Duodenal mucosa (tissue), 2 donors: Measurements from ENCODE around the gene EPB41.
"Not testable (repeated sequence)": the region's sequence is repeated elsewhere in the genome, so short reads cannot be mapped to it uniquely, and the experiment has no call there.

Experiments used
- H3K27ac ChIP-seq: one replicate; pipeline ENCODE4 v1.7.0; 2013; ENCODE audit warnings: low read depth, low read length
- H3K27me3 ChIP-seq, 2 donors: one replicate each; pipeline ENCODE4 v1.7.0; 2013; ENCODE audit warnings: low read length in 2 of 2, control low read depth in 1 of 2; ENCODE audit not compliant: insufficient read depth in 2 of 2, control insufficient read depth in 1 of 2
- H3K36me3 ChIP-seq, 2 donors: one replicate each; pipeline ENCODE4 v1.7.0; 2013; ENCODE audit warnings: low read length in 2 of 2, control low read depth in 1 of 2; ENCODE audit not compliant: insufficient read depth in 2 of 2, control insufficient read depth in 1 of 2
- H3K4me1 ChIP-seq, 2 donors: one replicate each; pipeline ENCODE4 v1.7.0; 2013; ENCODE audit warnings: low read length in 2 of 2, control low read depth in 1 of 2; ENCODE audit not compliant: insufficient read depth in 2 of 2, control insufficient read depth in 1 of 2
- H3K4me3 ChIP-seq, 2 donors: one replicate each; pipeline ENCODE4 v1.7.0; 2013; ENCODE audit warnings: low read length in 2 of 2, low read depth in 1 of 2
- H3K9ac ChIP-seq, 2 donors: one replicate each; pipeline ENCODE4 v1.7.0; 2013; ENCODE audit warnings: low read length in 2 of 2, low read depth in 1 of 2
- H3K9me3 ChIP-seq, 2 donors: one replicate each; pipeline ENCODE4 v1.7.0; 2013; ENCODE audit warnings: low read length in 2 of 2, control low read depth in 1 of 2; ENCODE audit not compliant: control insufficient read depth in 1 of 2

EPB41 gene

DNA sequence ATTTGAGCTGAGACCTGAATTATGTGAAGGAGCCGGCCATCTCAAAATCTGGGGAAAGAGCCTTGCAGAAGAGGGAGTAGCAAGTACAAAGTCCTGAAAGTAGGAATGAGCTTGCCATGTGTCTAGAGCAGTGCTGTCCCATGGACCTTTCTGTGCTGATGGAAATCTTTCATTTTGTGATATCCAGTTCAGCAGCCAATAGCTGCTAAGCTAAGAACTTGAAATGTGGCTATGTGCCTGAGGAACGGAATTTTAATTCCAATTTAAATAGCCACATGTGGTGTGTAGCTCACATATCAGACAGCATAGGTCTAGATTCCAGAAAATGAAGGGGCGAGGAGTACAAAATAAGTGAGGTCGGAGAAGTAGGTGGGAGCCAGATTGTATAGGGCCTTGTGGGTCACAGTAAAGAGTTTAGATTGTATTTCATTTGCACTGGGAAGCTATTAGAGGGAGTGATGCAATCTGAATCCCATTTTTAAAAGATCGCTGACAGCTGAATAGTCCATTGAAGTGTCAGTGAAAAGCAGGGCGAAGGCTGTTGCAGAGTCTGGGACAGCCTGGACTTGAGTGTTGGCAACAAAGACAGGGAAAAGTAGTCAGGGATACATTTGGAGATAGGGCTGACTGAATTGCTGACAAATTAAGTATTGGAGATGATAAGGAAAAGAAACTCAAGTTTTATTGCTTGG lies 129.1 kb downstream of the EPB41 start:
- H3K4me1 ChIP-seq, result peaks cover 0 to 8% of the 10 kb centered on the region in 2 donors
- H3K4me3 ChIP-seq, result no peak overlapping the region
- peaks cover 0 to 4% of the 10 kb centered on the region in 2 donors for H3K36me3 ChIP-seq
- H3K27me3 ChIP-seq, result no peaks in the 10 kb centered on the region
- H3K9ac ChIP-seq, result no peak overlapping the region
- no peak overlapping the region for H3K27ac ChIP-seq
- H3K9me3 ChIP-seq, result no peaks in the 10 kb centered on the region

DNA sequence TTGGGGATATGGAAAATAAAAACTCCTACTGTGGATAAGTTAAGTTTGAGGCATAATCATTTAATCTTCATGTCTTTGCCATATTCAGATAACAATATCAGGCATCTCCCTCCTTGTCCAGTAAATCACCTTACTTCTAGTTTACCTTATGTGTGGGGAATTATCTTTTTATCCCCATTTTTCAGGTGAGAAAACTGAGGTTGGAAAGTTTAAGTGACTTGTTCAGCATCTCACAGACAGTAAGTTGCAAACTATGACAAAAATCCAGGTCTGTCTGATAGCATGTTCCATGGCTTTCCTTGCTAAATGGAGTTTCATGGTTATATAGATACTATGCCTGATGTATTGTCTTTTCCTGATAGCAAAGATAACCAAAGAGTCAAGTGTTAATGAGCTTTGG lies 129.6 kb downstream of the EPB41 start:
- H3K9ac ChIP-seq, result no peak overlapping the region
- H3K27ac ChIP-seq, result no peak overlapping the region
- no peaks in the 10 kb centered on the region for H3K9me3 ChIP-seq
- H3K4me1 ChIP-seq, result peaks cover 0 to 8% of the 10 kb centered on the region in 2 donors
- no peak overlapping the region for H3K4me3 ChIP-seq
- no peaks in the 10 kb centered on the region for H3K27me3 ChIP-seq
- H3K36me3 ChIP-seq, result peaks cover 0 to 4% of the 10 kb centered on the region in 2 donors

DNA sequence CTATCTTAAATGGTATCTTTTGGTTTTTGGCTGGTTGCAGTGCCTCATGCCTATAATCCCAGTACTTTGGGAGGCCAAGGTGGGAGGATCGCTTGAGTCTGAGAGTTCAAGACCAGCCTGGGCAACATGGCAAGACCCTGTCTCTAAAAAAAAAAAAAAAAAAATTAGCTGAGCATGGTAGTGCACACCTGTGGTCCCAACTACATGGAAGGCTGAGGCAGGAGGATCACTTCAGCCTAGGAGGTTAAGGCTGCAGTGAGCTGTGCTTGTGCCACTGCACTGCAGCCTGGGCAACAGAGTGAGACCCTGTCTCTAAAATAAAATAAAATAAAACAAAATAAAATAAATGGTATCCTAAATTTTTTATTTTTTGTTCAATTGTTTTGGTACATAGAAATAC lies 131.3 kb downstream of the EPB41 start:
- not testable (repeated sequence) for H3K27ac ChIP-seq, H3K4me1 ChIP-seq, H3K4me3 ChIP-seq, H3K9me3 ChIP-seq, H3K36me3 ChIP-seq, H3K27me3 ChIP-seq, H3K9ac ChIP-seq

DNA sequence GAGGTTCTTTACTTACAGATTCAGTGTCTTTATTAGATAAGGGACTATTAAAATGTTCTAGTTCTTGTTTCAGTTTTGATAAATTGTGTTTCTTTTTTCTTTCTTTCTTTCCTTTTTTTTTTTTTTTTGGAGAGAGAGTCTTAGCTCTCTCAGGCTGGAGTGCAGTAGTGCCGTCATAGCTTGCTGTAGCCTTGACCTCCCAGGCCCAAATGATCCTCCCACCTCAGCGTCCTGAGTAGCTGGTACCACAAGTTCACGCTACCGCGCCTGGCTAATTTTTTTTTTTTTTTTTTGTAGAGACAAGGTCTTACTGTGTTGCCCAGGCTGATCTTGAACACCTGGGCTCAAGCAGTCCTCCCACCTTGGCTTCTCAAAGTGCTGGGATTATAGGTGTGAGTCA lies 132.8 kb downstream of the EPB41 start:
- Histone ChIP-seq H3K4me3 (no peak overlapping the region), H3K9ac (no peak overlapping the region), H3K4me1 (peaks cover 0 to 8% of the 10 kb centered on the region in 2 donors), H3K9me3 (no peaks in the 10 kb centered on the region), H3K27me3 (no peaks in the 10 kb centered on the region), H3K36me3 (no peaks in the 10 kb centered on the region), H3K27ac (no peak overlapping the region)

DNA sequence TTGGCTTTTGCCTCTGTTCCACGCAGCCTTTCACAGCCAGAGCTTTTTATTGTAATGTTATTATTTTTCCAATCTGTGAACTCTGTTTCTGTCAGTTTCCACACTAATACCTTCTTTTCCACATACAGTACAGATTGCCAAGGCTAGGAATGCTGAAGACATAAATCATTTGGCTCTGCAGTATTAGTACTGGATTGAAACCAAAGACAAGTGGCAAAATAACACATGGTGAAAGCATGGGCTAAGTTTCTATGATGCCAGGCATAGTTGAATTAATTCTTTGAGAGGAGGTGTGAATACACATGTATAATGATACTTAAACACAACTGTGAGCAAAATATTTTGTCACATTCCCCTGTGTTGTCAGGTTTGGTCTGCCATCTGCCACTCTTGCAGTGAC lies 135.8 kb downstream of the EPB41 start:
- H3K27me3 ChIP-seq, result no peaks in the 10 kb centered on the region
- peaks cover 0 to 7% of the 10 kb centered on the region in 2 donors for H3K36me3 ChIP-seq
- no peak overlapping the region for H3K9ac ChIP-seq
- H3K4me3 ChIP-seq, result no peak overlapping the region
- H3K27ac ChIP-seq, result no peak overlapping the region
- H3K9me3 ChIP-seq, result no peaks in the 10 kb centered on the region
- no peaks in the 10 kb centered on the region for H3K4me1 ChIP-seq

DNA sequence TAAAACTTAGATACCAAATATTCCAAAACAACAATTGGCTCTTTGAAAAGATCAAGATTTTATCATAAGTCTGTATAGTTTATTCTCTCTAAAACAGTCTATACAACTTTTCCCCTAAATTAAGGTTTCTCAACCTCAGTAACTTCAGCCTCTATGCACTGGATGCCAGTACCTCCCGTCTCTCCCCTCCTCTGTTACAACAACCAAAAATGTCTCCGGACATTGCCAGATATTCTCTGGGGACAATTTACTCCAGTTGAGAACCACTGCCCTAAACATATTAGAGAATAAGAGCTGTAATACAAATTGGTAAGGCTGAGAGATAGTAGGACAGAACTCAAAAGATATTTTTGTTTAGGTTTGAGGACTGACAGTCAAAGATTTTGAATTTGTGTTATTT lies 137.7 kb downstream of the EPB41 start:
- no peaks in the 10 kb centered on the region for H3K27me3 ChIP-seq
- no peak overlapping the region for H3K9ac ChIP-seq
- H3K9me3 ChIP-seq, result no peaks in the 10 kb centered on the region
- peaks cover 0 to 7% of the 10 kb centered on the region in 2 donors for H3K36me3 ChIP-seq
- H3K27ac ChIP-seq, result no peak overlapping the region
- H3K4me1 ChIP-seq, result no peaks in the 10 kb centered on the region
- H3K4me3 ChIP-seq, result no peak overlapping the region

DNA sequence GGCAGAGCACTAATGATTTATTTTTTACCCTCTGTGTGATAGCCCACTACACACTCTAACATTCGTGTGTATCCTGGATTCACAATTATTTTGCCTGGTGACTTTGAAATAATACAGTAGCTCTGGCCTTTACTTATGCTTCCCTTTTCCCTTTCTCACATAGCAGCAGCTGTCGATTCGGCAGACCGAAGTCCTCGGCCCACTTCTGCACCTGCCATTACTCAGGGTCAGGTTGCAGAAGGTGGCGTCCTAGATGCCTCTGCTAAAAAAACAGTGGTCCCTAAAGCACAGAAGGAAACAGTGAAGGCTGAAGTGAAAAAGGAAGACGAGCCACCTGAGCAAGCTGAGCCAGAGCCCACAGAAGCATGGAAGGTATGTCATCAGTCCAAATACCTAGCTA lies 138.6 kb downstream of the EPB41 start:
- no peaks in the 10 kb centered on the region for H3K4me1 ChIP-seq
- H3K27ac ChIP-seq, result no peak overlapping the region
- no peaks in the 10 kb centered on the region for H3K9me3 ChIP-seq
- no peaks in the 10 kb centered on the region for H3K27me3 ChIP-seq
- H3K9ac ChIP-seq, result no peak overlapping the region
- H3K36me3 ChIP-seq, result peaks cover 0 to 7% of the 10 kb centered on the region in 2 donors
- no peak overlapping the region for H3K4me3 ChIP-seq

DNA sequence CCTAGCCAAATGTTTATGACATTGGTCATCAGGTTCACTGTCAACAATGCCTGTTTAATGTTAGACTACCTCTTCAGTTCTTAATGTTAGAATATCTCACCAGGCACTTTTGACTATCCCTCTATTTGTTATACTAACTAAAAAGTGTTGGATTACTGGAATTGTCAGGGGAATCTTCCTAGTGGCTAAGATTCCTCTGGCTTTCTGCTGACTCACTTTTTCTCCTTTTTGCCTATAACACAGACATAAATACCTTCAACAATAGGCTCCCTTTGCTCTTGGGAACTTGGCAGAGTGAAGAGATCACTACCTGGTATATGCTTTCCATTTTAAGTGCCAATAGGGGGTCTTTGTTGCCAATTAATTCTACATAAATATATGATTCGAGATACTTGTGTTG lies 140.8 kb downstream of the EPB41 start:
- no peaks in the 10 kb centered on the region for H3K4me1 ChIP-seq
- no peaks in the 10 kb centered on the region for H3K9me3 ChIP-seq
- H3K36me3 ChIP-seq, result peaks cover 0 to 7% of the 10 kb centered on the region in 2 donors
- H3K9ac ChIP-seq, result no peak overlapping the region
- H3K27ac ChIP-seq, result no peak overlapping the region
- H3K4me3 ChIP-seq, result no peak overlapping the region
- H3K27me3 ChIP-seq, result no peaks in the 10 kb centered on the region

DNA sequence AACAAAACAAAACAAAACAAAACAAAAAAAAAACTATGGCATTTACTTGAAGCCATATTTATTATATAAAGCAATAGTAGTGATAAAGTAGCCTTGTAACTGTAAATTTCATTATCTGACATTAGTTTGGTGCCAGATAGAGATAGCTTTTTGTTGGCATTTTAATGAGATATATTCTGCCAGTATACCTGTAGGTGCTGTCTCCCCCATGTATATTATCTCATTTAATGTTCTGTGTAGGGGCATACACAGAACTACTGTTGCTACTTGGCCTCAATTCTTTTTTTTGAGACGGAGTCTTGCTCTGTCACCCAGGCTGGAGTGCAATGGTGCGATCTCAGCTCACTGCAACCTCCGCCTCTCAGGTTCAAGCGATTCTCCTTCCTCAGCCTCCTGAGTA lies 141.9 kb downstream of the EPB41 start:
- H3K27me3 ChIP-seq, result no peaks in the 10 kb centered on the region
- H3K4me1 ChIP-seq, result no peaks in the 10 kb centered on the region
- no peak overlapping the region for H3K9ac ChIP-seq
- H3K36me3 ChIP-seq, result peaks cover 0 to 7% of the 10 kb centered on the region in 2 donors
- H3K27ac ChIP-seq, result no peak overlapping the region
- no peak overlapping the region for H3K4me3 ChIP-seq
- H3K9me3 ChIP-seq, result no peaks in the 10 kb centered on the region

DNA sequence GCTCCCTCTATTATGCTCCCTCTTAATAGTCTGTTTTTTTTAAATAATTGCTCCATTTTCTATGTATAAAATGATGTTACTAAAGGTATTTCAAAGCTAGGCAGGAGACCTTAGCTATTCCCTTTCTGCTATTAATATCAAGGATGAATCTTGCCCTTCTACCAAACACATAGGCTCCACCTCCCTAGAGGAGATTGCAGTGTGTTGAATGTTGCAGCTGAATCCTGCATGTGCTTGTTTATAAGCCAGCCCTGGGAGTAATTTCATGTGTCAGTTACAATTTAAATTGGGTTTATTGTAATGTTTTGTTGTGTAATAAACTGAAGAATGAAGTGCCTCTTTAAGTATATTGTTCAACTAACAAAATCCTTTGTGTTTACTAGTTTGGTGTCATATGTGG lies 143.3 kb downstream of the EPB41 start:
- no peak overlapping the region for H3K27ac ChIP-seq
- H3K9me3 ChIP-seq, result no peaks in the 10 kb centered on the region
- H3K36me3 ChIP-seq, result peaks cover 0 to 7% of the 10 kb centered on the region in 2 donors
- H3K4me1 ChIP-seq, result no peaks in the 10 kb centered on the region
- no peaks in the 10 kb centered on the region for H3K27me3 ChIP-seq
- H3K9ac ChIP-seq, result no peak overlapping the region
- H3K4me3 ChIP-seq, result no peak overlapping the region
